IMR-90 (cell line): ENCODE results near the gene LDAH. TPM values are rescaled to one million over a fixed set of nuclear protein-coding genes. Genes with fewer than 3 reads are reported as not detected.

Experiments
- ATAC-seq: fragments of 200-7000 bp; cut with Tn5 transposase; 2 replicates; pipeline ENCODE4 v1.9.1; 2020; ENCODE audit warnings: low read depth, mild to moderate bottlenecking, moderate library complexity
- BruUV-seq: library from RNA; stranded (reverse); fragments of 400-500 nt; replicated peaks from 2 replicates; lab custom pipeline; 2021; lab: Mats Ljungman, UMichigan
- CTCF ChIA-PET: fragments of 300-600 bp; formaldehyde crosslinking; extraction: SDS; loops from one replicate; lab custom pipeline; 2021; ENCODE audit warnings: antibody characterized with exemption; lab: Yijun Ruan, JAX
- POLR2A ChIA-PET: fragments of 300-600 bp; sonication (Branson Sonifier 250); formaldehyde crosslinking; loops from one replicate; lab custom pipeline; 2022; ENCODE audit warnings: antibody characterized with exemption; ENCODE audit not compliant: unreplicated experiment; lab: Charles Lee
- DNase-seq: peaks from one replicate; pipeline ENCODE4 v3.0.0; 2013
- H2AFZ ChIP-seq: replicated peaks from 2 replicates; pipeline ENCODE3; 2013; ENCODE audit warnings: low read length, mild to moderate bottlenecking; ENCODE audit not compliant: poor library complexity
- H2AK5ac ChIP-seq: 2 replicates; pipeline ENCODE4 v1.6.1; 2013; ENCODE audit warnings: low read depth, low read length, inconsistent platforms
- H2AK9ac ChIP-seq: replicated peaks from 2 replicates; pipeline ENCODE3; 2013; ENCODE audit warnings: mild to moderate bottlenecking, low read depth, low read length, moderate library complexity; ENCODE audit not compliant: poor library complexity
- H2BK120ac ChIP-seq: 2 replicates; pipeline ENCODE4 v1.6.1; 2013; ENCODE audit warnings: low read depth, low read length, inconsistent platforms
- H2BK15ac ChIP-seq: 3 replicates; pipeline ENCODE4 v1.6.1; 2013; ENCODE audit warnings: low read depth, low read length, inconsistent platforms
- H2BK20ac ChIP-seq: 2 replicates; pipeline ENCODE4 v1.6.1; 2013; ENCODE audit warnings: low read depth, mild to moderate bottlenecking, inconsistent platforms, low read length, moderate library complexity
- H2BK5ac ChIP-seq: 2 replicates; pipeline ENCODE4 v1.6.1; 2013; ENCODE audit warnings: mild to moderate bottlenecking, low read depth, low read length, inconsistent platforms; ENCODE audit not compliant: poor library complexity, severe bottlenecking
- H3K14ac ChIP-seq: replicated peaks from 2 replicates; pipeline ENCODE4 v1.6.1; 2013; ENCODE audit warnings: low read depth, low read length, inconsistent platforms
- H3K18ac ChIP-seq: 2 replicates; pipeline ENCODE4 v1.6.1; 2013; ENCODE audit warnings: low read depth, low read length, control low read depth
- H3K23ac ChIP-seq: 2 replicates; pipeline ENCODE4 v1.6.1; 2013; ENCODE audit warnings: low read depth, low read length, inconsistent platforms
- H3K27ac ChIP-seq: 2 replicates; pipeline ENCODE4 v1.5.1; 2013; ENCODE audit warnings: mild to moderate bottlenecking, control low read depth, low read length; ENCODE audit not compliant: insufficient read depth
- H3K27me3 ChIP-seq: 2 replicates; pipeline ENCODE4 v1.6.1; 2013; ENCODE audit warnings: low read length; ENCODE audit not compliant: control insufficient read depth, insufficient read depth
- H3K36me3 ChIP-seq: 2 replicates; pipeline ENCODE4 v1.6.1; 2013; ENCODE audit warnings: low read length, mixed read lengths; ENCODE audit not compliant: control insufficient read depth, insufficient read depth
- H3K4ac ChIP-seq: 2 replicates; pipeline ENCODE4 v1.6.1; 2013; ENCODE audit warnings: low read depth, low read length, inconsistent platforms
- H3K4me1 ChIP-seq: 2 replicates; pipeline ENCODE4 v1.6.1; 2013; ENCODE audit warnings: low read length, mixed read lengths; ENCODE audit not compliant: control insufficient read depth, insufficient read depth
- H3K4me2 ChIP-seq: 2 replicates; pipeline ENCODE4 v1.6.1; 2013; ENCODE audit warnings: low read depth, mild to moderate bottlenecking, control low read depth, low read length, moderate library complexity
- H3K4me3 ChIP-seq: 2 replicates; pipeline ENCODE4 v1.5.1; 2013; ENCODE audit warnings: low read depth, mild to moderate bottlenecking, control low read depth, low read length, moderate library complexity; ENCODE audit not compliant: insufficient read depth
- H3K56ac ChIP-seq: 2 replicates; pipeline ENCODE4 v1.6.1; 2013; ENCODE audit warnings: low read length, inconsistent platforms; ENCODE audit not compliant: insufficient read depth; ENCODE audit errors: extremely low read depth
- H3K79me1 ChIP-seq, 2 experiments: 2 replicates each; pipeline ENCODE4 v1.6.1; 2013; ENCODE audit warnings: low read length in 2 of 2, inconsistent platforms in 1 of 2, low read depth in 1 of 2
- H3K9ac ChIP-seq: 2 replicates; pipeline ENCODE4 v1.6.1; 2013; ENCODE audit warnings: low read depth, low read length, control low read depth
- H3K9me1 ChIP-seq: 2 replicates; pipeline ENCODE4 v1.6.1; 2013; ENCODE audit warnings: low read length, inconsistent platforms; ENCODE audit not compliant: insufficient read depth
- H3K9me3 ChIP-seq: 2 replicates; pipeline ENCODE4 v1.6.1; 2013; ENCODE audit warnings: low read length; ENCODE audit not compliant: control insufficient read depth, insufficient read depth
- H4K20me1 ChIP-seq: 2 replicates; pipeline ENCODE4 v1.6.1; 2013; ENCODE audit warnings: low read length, inconsistent platforms; ENCODE audit not compliant: insufficient read depth
- H4K5ac ChIP-seq: 2 replicates; pipeline ENCODE4 v1.6.1; 2013; ENCODE audit warnings: mild to moderate bottlenecking, low read depth, low read length, control low read depth
- H4K8ac ChIP-seq, 2 experiments: 2 replicates each; pipeline ENCODE4 v1.6.1; 2013; ENCODE audit warnings: low read depth in 2 of 2, low read length in 2 of 2, control low read depth in 1 of 2, inconsistent platforms in 1 of 2
- H4K91ac ChIP-seq: 2 replicates; pipeline ENCODE4 v1.6.1; 2013; ENCODE audit warnings: low read depth, low read length, inconsistent platforms; ENCODE audit not compliant: insufficient read depth
- BHLHE40 ChIP-seq: fragments of 150-350 bp; IDR thresholded peaks from 2 replicates; pipeline ENCODE4 v1.6.1; 2016; ENCODE audit warnings: mild to moderate bottlenecking, low read depth, low read length
- CEBPB ChIP-seq: IDR thresholded peaks from 2 replicates; pipeline ENCODE4 v1.6.1; 2012; ENCODE audit warnings: low read depth, low read length, improper control_type of control experiment
- CHD1 ChIP-seq: IDR thresholded peaks from 2 replicates; pipeline ENCODE4 v1.6.1; 2012; ENCODE audit warnings: low read depth, low read length, improper control_type of control experiment
- FOS ChIP-seq: fragments of 150-350 bp; IDR thresholded peaks from 2 replicates; pipeline ENCODE4 v1.6.1; 2016; ENCODE audit warnings: low read depth, low read length
- MAFK ChIP-seq: IDR thresholded peaks from 2 replicates; pipeline ENCODE4 v1.6.1; 2012; ENCODE audit warnings: low read depth, low read length, improper control_type of control experiment
- MAZ ChIP-seq: IDR thresholded peaks from 2 replicates; pipeline ENCODE4 v1.6.1; 2012; ENCODE audit warnings: low read depth, mild to moderate bottlenecking, low read length, improper control_type of control experiment, moderate library complexity, borderline replicate concordance
- MXI1 ChIP-seq: IDR thresholded peaks from 2 replicates; pipeline ENCODE4 v1.6.1; 2012; ENCODE audit warnings: low read depth, mild to moderate bottlenecking, low read length, moderate library complexity, borderline replicate concordance
- NFE2L2 ChIP-seq: fragments of 150-350 bp; IDR thresholded peaks from 2 replicates; pipeline ENCODE4 v1.6.1; 2016; ENCODE audit warnings: low read depth, mild to moderate bottlenecking, low read length
- POLR2A ChIP-seq: IDR thresholded peaks from 2 replicates; pipeline ENCODE4 v1.6.1; 2012; ENCODE audit warnings: mild to moderate bottlenecking, low read depth, low read length
- RAD21 ChIP-seq: IDR thresholded peaks from 2 replicates; pipeline ENCODE4 v1.6.1; 2012; ENCODE audit warnings: low read length, improper control_type of control experiment
- RCOR1 ChIP-seq: IDR thresholded peaks from 2 replicates; pipeline ENCODE4 v1.6.1; 2012; ENCODE audit warnings: mild to moderate bottlenecking, low read length, improper control_type of control experiment; ENCODE audit not compliant: insufficient replicate concordance
- RFX5 ChIP-seq: IDR thresholded peaks from 2 replicates; pipeline ENCODE4 v1.8.0; 2012; ENCODE audit warnings: low read depth, mild to moderate bottlenecking, low read length, moderate library complexity
- SMC3 ChIP-seq: fragments of 150-350 bp; IDR thresholded peaks from 2 replicates; pipeline ENCODE4 v1.6.1; 2016; ENCODE audit warnings: low read depth, mild to moderate bottlenecking, antibody characterized with exemption, low read length, moderate library complexity
- WGBS, 2 experiments: methylation state at CpG; one replicate each; pipeline versions ENCODE4 v1.1.5 to v1.1.7; 2013; ENCODE audit warnings: missing lambda C conversion rate in 2 of 2; ENCODE audit not compliant: insufficient read length in 1 of 2; ENCODE audit errors: extremely low coverage in 2 of 2; 5-methylcytosine and 5-hydroxymethylcytosine counted together
- dilution Hi-C: fragments of 300-500 bp; cut with HindIII; formaldehyde crosslinking; loops from one replicate; pipeline ENCODE4 v1.14.3; 2018; ENCODE audit warnings: low sequenced_read_pairs; ENCODE audit not compliant: unreplicated experiment
- in situ Hi-C: fragments of 300-500 bp; cut with MboI; formaldehyde crosslinking; loops from 3 replicates; pipeline ENCODE4 v1.14.3; 2019; ENCODE audit warnings: low sequenced_read_pairs, inconsistent platforms, mixed read lengths
- intact Hi-C: fragments of 100-400 bp; cut with micrococcal nuclease; formaldehyde crosslinking; loops from 2 replicates; pipeline ENCODE4 v1.10.0; 2022
- polyA plus RNA-seq, 3 experiments: library from polyadenylated mRNA; depleted of rRNA; stranded (reverse); fragments of >200 nt; gene quantifications; 2 replicates each; pipeline ENCODE4 v1.2.3, GENCODE V29; 2012; ENCODE audit warnings: low replicate concordance in 1 of 3
- total RNA-seq: library from RNA; depleted of rRNA; stranded (reverse); fragments of >200 nt; gene quantifications from 2 replicates; pipeline ENCODE4 v1.2.3, GENCODE V29; 2012
- TF ChIP-seq, protein P1 (sequence below): conservative IDR thresholded peaks from 2 replicates; pipeline ENCODE4 v1.5.1; 2012; ENCODE audit warnings: mild to moderate bottlenecking, low read depth, low read length, improper control_type of control experiment
- TF ChIP-seq, protein P2 (sequence below): fragments of 150-350 bp; IDR thresholded peaks from 2 replicates; pipeline ENCODE4 v1.6.1; 2017; ENCODE audit warnings: mild to moderate bottlenecking, antibody characterized with exemption, low read length, low read depth
- TF ChIP-seq, protein P3 (sequence below): fragments of 150-350 bp; IDR thresholded peaks from 2 replicates; pipeline ENCODE4 v1.6.1; 2016; ENCODE audit warnings: low read depth, mild to moderate bottlenecking, low read length, moderate library complexity, borderline replicate concordance

LDAH gene
- total and polyA plus RNA-seq, 2 of the 4 experiments (the other 2 are of a cell fraction), result 12.1 to 31.7 TPM

DNA sequence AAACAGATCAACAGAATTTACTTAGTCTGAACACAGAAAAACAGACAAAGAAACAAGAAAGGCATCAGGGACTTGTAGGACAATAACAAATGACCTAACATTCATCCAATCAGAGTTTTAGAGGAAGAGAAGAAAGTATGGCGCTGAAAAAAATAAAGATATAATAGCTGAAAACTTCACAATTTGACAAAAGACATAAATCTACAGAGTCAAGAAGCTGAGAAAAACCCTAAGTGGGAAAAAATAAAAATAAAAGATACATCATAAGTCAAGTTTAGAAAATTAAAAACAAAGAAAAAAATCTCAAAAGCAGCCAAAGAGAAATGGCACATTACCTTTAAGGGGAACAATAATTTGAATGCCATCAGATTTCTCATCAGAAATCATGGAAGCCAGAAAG is 7.7 kb downstream of the LDAH start:
- no CpG with 5 or more reads among the region's 1 CpG for WGBS, 2 experiments
- Histone ChIP-seq H3K4me2 (no peak overlapping the region), H2BK20ac (no peak overlapping the region), H3K23ac (no peak overlapping the region), H2AFZ (no peak overlapping the region), H2AK5ac (no peak overlapping the region), H3K14ac (no peak overlapping the region), H4K91ac (no peak overlapping the region), H2AK9ac (no peak overlapping the region), H3K9me1 (no peaks in the 10 kb centered on the region), H3K27me3 (no peaks in the 10 kb centered on the region), H3K36me3 (no peaks in the 10 kb centered on the region), H3K4me1 (no peaks in the 10 kb centered on the region), H2BK5ac (no peak overlapping the region), H4K5ac (no peak overlapping the region), H4K8ac (no peak overlapping the region), H3K79me1 (peaks cover 5 to 16% of the 10 kb centered on the region in 2 experiments; a peak in 3 of 4 replicates), H3K56ac (no peak overlapping the region), H2BK120ac (no peak overlapping the region), H3K4ac (no peak overlapping the region), H2BK15ac (no peak overlapping the region), H3K18ac (no peak overlapping the region), H3K9me3 (no peaks in the 10 kb centered on the region), H3K9ac (no peak overlapping the region), H3K27ac (no peak overlapping the region), H4K20me1 (no peaks in the 10 kb centered on the region), H3K4me3 (no peak overlapping the region)
- DNase-seq (no peak), ATAC-seq (no peak)
- dilution Hi-C loops, result no loop called here
- no TSS peak for BruUV-seq
- in situ Hi-C loops, result no loop called here
- intact Hi-C loops, result no loop called here
- TF ChIP-seq MAZ (no peak), MXI1 (no peak), FOS (no peak), RFX5 (no peak), POLR2A (no peak), RCOR1 (no peak), NFE2L2 (no peak), CHD1 (no peak), RAD21 (no peak), MAFK (no peak), CEBPB (no peak), BHLHE40 (no peak), SMC3 (no peak)
- TF ChIP-seq, protein P1, sequence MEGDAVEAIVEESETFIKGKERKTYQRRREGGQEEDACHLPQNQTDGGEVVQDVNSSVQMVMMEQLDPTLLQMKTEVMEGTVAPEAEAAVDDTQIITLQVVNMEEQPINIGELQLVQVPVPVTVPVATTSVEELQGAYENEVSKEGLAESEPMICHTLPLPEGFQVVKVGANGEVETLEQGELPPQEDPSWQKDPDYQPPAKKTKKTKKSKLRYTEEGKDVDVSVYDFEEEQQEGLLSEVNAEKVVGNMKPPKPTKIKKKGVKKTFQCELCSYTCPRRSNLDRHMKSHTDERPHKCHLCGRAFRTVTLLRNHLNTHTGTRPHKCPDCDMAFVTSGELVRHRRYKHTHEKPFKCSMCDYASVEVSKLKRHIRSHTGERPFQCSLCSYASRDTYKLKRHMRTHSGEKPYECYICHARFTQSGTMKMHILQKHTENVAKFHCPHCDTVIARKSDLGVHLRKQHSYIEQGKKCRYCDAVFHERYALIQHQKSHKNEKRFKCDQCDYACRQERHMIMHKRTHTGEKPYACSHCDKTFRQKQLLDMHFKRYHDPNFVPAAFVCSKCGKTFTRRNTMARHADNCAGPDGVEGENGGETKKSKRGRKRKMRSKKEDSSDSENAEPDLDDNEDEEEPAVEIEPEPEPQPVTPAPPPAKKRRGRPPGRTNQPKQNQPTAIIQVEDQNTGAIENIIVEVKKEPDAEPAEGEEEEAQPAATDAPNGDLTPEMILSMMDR, result no peak
- TF ChIP-seq, protein P2, sequence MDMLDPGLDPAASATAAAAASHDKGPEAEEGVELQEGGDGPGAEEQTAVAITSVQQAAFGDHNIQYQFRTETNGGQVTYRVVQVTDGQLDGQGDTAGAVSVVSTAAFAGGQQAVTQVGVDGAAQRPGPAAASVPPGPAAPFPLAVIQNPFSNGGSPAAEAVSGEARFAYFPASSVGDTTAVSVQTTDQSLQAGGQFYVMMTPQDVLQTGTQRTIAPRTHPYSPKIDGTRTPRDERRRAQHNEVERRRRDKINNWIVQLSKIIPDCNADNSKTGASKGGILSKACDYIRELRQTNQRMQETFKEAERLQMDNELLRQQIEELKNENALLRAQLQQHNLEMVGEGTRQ, result no peak
- TF ChIP-seq, protein P3, sequence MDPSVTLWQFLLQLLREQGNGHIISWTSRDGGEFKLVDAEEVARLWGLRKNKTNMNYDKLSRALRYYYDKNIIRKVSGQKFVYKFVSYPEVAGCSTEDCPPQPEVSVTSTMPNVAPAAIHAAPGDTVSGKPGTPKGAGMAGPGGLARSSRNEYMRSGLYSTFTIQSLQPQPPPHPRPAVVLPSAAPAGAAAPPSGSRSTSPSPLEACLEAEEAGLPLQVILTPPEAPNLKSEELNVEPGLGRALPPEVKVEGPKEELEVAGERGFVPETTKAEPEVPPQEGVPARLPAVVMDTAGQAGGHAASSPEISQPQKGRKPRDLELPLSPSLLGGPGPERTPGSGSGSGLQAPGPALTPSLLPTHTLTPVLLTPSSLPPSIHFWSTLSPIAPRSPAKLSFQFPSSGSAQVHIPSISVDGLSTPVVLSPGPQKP, result no peak
- POLR2A ChIA-PET, result no interaction called here
- CTCF ChIA-PET, result no interaction called here
